HepG2 (cell line): ENCODE data around the gene NAA38. TPM values are rescaled to one million over a fixed set of nuclear protein-coding genes. Genes with fewer than 3 reads are reported as not detected.

ENCODE experiments used
- BRF2 ChIP-seq: sonication (generic); formaldehyde crosslinking; IDR thresholded peaks from 2 replicates; pipeline ENCODE4 v1.8.1; 2022; ENCODE audit warnings: mild to moderate bottlenecking, missing genetic modification reagents
- ELF3 ChIP-seq: IDR thresholded peaks from 2 replicates; pipeline ENCODE4 v1.6.1; 2016; ENCODE audit warnings: missing genetic modification reagents, missing compliant biosample characterization
- FIP1L1 ChIP-seq: fragments of 200-400 bp; formaldehyde crosslinking; IDR thresholded peaks from 2 replicates; pipeline ENCODE4 v1.6.1; 2018; ENCODE audit warnings: low read depth, mild to moderate bottlenecking, low read length, moderate library complexity, borderline replicate concordance; ENCODE audit not compliant: insufficient read depth
- FOXJ3 ChIP-seq: sonication (generic); formaldehyde crosslinking; IDR thresholded peaks from 2 replicates; pipeline ENCODE4 v1.4.0; 2020; ENCODE audit warnings: missing genetic modification reagents, mild to moderate bottlenecking, borderline replicate concordance
- GPN1 ChIP-seq: sonication (generic); formaldehyde crosslinking; IDR thresholded peaks from 2 replicates; pipeline ENCODE4 v1.5.1; 2020; ENCODE audit warnings: missing genetic modification reagents, borderline replicate concordance
- HIVEP1 ChIP-seq: sonication (generic); formaldehyde crosslinking; IDR thresholded peaks from 2 replicates; pipeline ENCODE4 v1.4.0; 2020; ENCODE audit warnings: mild to moderate bottlenecking, missing genetic modification reagents
- MLLT10 ChIP-seq: sonication (generic); formaldehyde crosslinking; IDR thresholded peaks from 2 replicates; pipeline ENCODE4 v1.4.0; 2020; ENCODE audit warnings: missing genetic modification reagents
- PATZ1 ChIP-seq: sonication (generic); formaldehyde crosslinking; IDR thresholded peaks from 2 replicates; pipeline ENCODE4 v1.4.0; 2020; ENCODE audit warnings: missing genetic modification reagents
- TBX3 ChIP-seq: fragments of 450-650 bp; IDR thresholded peaks from 2 replicates; pipeline ENCODE4 v1.6.1; 2017; ENCODE audit warnings: antibody characterized with exemption, mild to moderate bottlenecking, inconsistent platforms, borderline replicate concordance
- THAP11 ChIP-seq: IDR thresholded peaks from 2 replicates; pipeline ENCODE4 v1.6.1; 2016; ENCODE audit warnings: missing biosample characterization, missing genetic modification reagents
- U2AF2 ChIP-seq: fragments of 200-400 bp; formaldehyde crosslinking; IDR thresholded peaks from 2 replicates; pipeline ENCODE4 v1.6.1; 2017; ENCODE audit warnings: low read depth, mild to moderate bottlenecking, low read length
- ZBED4 ChIP-seq: sonication (generic); formaldehyde crosslinking; IDR thresholded peaks from 2 replicates; pipeline ENCODE4 v1.4.0; 2020; ENCODE audit warnings: missing genetic modification reagents, borderline replicate concordance
- ZFP62 ChIP-seq: sonication (generic); formaldehyde crosslinking; IDR thresholded peaks from 2 replicates; pipeline ENCODE4 v1.4.0; 2020; ENCODE audit warnings: missing genetic modification reagents
- ZNF331 ChIP-seq: sonication (generic); formaldehyde crosslinking; IDR thresholded peaks from 2 replicates; pipeline ENCODE4 v1.4.0; 2020; ENCODE audit warnings: missing genetic modification reagents
- ZNF607 ChIP-seq: sonication (generic); formaldehyde crosslinking; IDR thresholded peaks from 2 replicates; pipeline ENCODE4 v1.5.1; 2020; ENCODE audit warnings: missing genetic modification reagents, mild to moderate bottlenecking, borderline replicate concordance
- ZNF615 ChIP-seq: sonication (generic); formaldehyde crosslinking; IDR thresholded peaks from 2 replicates; pipeline ENCODE4 v1.5.0; 2020; ENCODE audit warnings: mild to moderate bottlenecking, missing genetic modification reagents, borderline replicate concordance
- ZNF629 ChIP-seq: sonication (generic); formaldehyde crosslinking; conservative IDR thresholded peaks from 2 replicates; pipeline ENCODE4 v1.5.0; 2020; ENCODE audit warnings: missing genetic modification reagents
- ZNF674 ChIP-seq: sonication (generic); formaldehyde crosslinking; IDR thresholded peaks from 2 replicates; pipeline ENCODE4 v1.5.0; 2020; ENCODE audit warnings: low read depth, mild to moderate bottlenecking, missing genetic modification reagents
- ZNF768 ChIP-seq: sonication (generic); formaldehyde crosslinking; IDR thresholded peaks from 2 replicates; pipeline ENCODE4 v1.4.0; 2020; ENCODE audit warnings: missing genetic modification reagents
- ZNF770 ChIP-seq: sonication (generic); formaldehyde crosslinking; IDR thresholded peaks from 2 replicates; pipeline ENCODE4 v1.5.0; 2020; ENCODE audit warnings: mild to moderate bottlenecking, missing genetic modification reagents
- ZNF782 ChIP-seq: sonication (generic); formaldehyde crosslinking; IDR thresholded peaks from 2 replicates; pipeline ENCODE4 v1.4.0; 2020; ENCODE audit warnings: missing genetic modification reagents, mild to moderate bottlenecking, borderline replicate concordance
- polyA plus RNA-seq, 8 experiments: library from polyadenylated mRNA; depleted of rRNA in 3 of 8; stranded (reverse) in 7 of 8; unstranded in 1 of 8; fragments of >200 nt; fragmentation: Illumina TruSeq in 4 of 8; extraction: Trizol in 4 of 8; gene quantifications; 2 replicates each; pipeline versions ENCODE4 v1.2.1 to v1.2.3, GENCODE V29; 2011 to 2016; ENCODE audit warnings: low read depth in 4 of 8, missing spikeins in 1 of 8, mixed read lengths in 1 of 8; ENCODE audit not compliant: insufficient read depth in 1 of 8
- total RNA-seq, 5 experiments: library from RNA; depleted of rRNA; stranded (reverse); fragments of >200 nt; fragmentation: Illumina TruSeq; extraction: Trizol; gene quantifications; 2 replicates each; pipeline ENCODE4 v1.2.3, GENCODE V29; 2016; ENCODE audit warnings: low read depth in 1 of 5

The NAA38 gene
- total and polyA plus RNA-seq, 2 of the 13 experiments (the other 11 are each of a cell fraction or from before 2014, with no cell fraction given): 46.9 to 91.6 TPM

GRCh38 chr17:7887482-7888183, 30.3 kb upstream of the NAA38 start (continued):
- TF ChIP-seq ZNF629 (CRISPR knock-in tag): no peak
- peak; percentile 29; the same call in 1 of the 2 replicates for TF ChIP-seq ZNF768 (CRISPR knock-in tag)
- peak; percentile 20; the same call in 1 of the 2 replicates for TF ChIP-seq ZNF331 (CRISPR knock-in tag)
- no peak for TF ChIP-seq ZFP62 (CRISPR knock-in tag)
- TF ChIP-seq THAP11 (CRISPR knock-in tag): peak; percentile 56; the same call in 1 of the 2 replicates
- no peak for TF ChIP-seq GPN1 (CRISPR knock-in tag)
- TF ChIP-seq FOXJ3 (CRISPR knock-in tag): no peak
- no peak for TF ChIP-seq BRF2 (CRISPR knock-in tag)
- TF ChIP-seq ELF3 (CRISPR knock-in tag): peak; percentile 62
- peak; percentile 86; the same call in 1 of the 2 replicates for TF ChIP-seq ZNF607
- no peak for TF ChIP-seq TBX3
- no peak for TF ChIP-seq ZNF674
- peak; percentile 55 for TF ChIP-seq PATZ1 (CRISPR knock-in tag)
- TF ChIP-seq ZNF770 (CRISPR knock-in tag): peak; percentile 18; the same call in 1 of the 2 replicates
- TF ChIP-seq ZNF615 (CRISPR knock-in tag): no peak
- no peak for TF ChIP-seq U2AF2
- no peak for TF ChIP-seq ZNF782 (CRISPR knock-in tag)
- TF ChIP-seq MLLT10 (CRISPR knock-in tag): no peak
- peak; percentile 76 for TF ChIP-seq HIVEP1 (CRISPR knock-in tag)
- TF ChIP-seq FIP1L1: no peak
- no peak for TF ChIP-seq ZBED4 (CRISPR knock-in tag)
